ENCODE results near the gene CENPQ.

CENPQ gene

DNA sequence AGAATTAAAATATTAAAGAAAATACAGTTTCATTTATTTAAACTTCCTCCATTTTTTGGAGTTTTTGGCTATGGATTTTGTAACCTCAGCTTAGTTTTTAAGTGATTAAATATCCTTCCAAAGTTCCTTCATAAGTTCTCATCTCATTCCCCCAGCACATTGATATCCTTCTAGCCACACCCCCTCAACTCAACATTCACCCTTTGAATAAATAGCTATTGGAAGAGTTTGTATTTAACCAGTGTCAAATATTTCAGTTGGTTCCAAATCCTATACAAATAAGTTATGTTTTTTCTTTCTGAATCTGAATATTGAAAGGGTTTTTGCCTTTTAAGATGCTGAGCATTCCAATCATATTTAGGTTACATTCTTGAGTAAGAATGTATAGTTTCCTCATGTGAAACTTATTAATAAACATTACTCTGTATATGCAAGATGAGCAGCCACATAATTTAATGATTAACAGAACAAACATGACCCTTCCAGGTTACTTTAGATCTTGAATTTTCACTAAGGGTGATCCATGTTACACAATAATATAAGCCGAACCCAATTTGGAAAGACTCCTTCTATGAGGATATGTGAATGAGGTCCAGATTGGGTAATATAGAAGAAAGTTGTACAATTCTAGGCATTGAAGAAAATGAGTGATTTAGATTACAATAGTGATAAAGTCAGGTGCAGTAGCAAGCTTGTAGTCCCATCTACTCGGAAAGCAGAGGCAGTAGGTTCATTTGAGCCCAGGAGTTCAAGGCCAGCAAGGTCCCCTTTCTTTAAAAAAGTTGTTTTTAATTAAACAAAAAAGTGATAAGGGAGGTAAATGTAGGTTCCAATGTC is 50.2 kb downstream of the CENPQ start:
- Histone ChIP-seq H3K36me3 (ENCODE audit: control insufficient read depth, insufficient read depth, low read length) (no peaks in the 10 kb centered on the region), H3K4me1 (ENCODE audit: control insufficient read depth, insufficient read depth, low read length) (no peaks in the 10 kb centered on the region), H3K27ac (ENCODE audit: low read depth, low read length) (no peak overlapping the region), H3K9ac (ENCODE audit: low read length) (no peak overlapping the region), H3K4me3 (ENCODE audit: low read length) (no peak overlapping the region), H3K27me3 (ENCODE audit: control insufficient read depth, insufficient read depth, low read length) (no peaks in the 10 kb centered on the region)

DNA sequence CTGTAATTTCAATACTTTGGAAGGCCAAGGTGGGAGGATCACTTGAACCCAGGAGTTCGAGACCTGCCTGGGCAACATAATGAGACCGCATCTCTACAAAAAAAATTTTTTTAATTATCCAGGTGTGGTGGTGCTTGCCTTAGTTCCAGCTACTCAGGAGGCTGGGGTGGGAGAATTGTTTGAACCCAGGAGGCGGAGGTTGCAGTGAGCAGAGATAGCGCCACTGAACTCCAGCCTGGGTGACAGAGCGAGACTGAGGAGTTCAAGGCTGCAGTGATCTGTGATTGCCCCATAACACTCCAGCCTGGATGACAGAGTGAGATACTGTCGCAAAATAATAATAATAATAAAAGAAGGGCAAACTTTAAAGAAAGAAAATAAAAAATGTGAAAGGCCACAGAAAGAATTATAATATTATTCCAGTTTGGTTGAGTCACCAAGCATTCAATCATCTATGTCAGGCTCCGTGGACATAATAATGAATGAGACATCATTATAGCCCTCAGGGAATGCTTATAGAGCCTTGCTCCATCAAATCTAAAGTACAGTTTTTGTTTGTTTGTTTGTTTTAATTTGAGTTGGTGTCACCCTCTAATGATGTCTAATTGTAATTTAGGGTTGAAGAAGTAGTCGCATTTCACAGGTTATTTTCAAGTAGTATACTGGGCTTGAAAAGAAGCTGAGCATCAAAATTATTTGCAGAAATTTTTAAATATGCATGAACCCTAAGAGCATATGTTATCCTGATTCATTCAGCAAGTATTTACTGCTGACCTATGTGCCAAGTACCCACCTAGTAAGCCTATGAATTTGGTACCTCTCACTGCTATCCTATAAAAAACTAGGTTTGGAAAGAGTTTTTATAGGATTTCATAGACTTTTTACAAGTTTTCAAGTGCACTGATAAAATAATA is 51.7 kb downstream of the CENPQ start:
- H3K27ac ChIP-seq (ENCODE audit: low read depth, low read length): no peak overlapping the region
- no peak overlapping the region for H3K9ac ChIP-seq (ENCODE audit: low read length)
- no peaks in the 10 kb centered on the region for H3K36me3 ChIP-seq (ENCODE audit: control insufficient read depth, insufficient read depth, low read length)
- no peak overlapping the region for H3K4me3 ChIP-seq (ENCODE audit: low read length)
- no peaks in the 10 kb centered on the region for H3K4me1 ChIP-seq (ENCODE audit: control insufficient read depth, insufficient read depth, low read length)
- H3K27me3 ChIP-seq (ENCODE audit: control insufficient read depth, insufficient read depth, low read length): no peaks in the 10 kb centered on the region

- Histone ChIP-seq H3K27ac (ENCODE audit: low read depth, low read length) (no peak overlapping the region), H3K4me1 (ENCODE audit: control insufficient read depth, insufficient read depth, low read length) (no peaks in the 10 kb centered on the region), H3K36me3 (ENCODE audit: control insufficient read depth, insufficient read depth, low read length) (no peaks in the 10 kb centered on the region), H3K9ac (ENCODE audit: low read length) (no peak overlapping the region), H3K27me3 (ENCODE audit: control insufficient read depth, insufficient read depth, low read length) (no peaks in the 10 kb centered on the region), H3K4me3 (ENCODE audit: low read length) (no peak overlapping the region)
Observed at GRCh38 chr6:49515485-49516146, 52.4 kb downstream of the CENPQ start.

- Histone ChIP-seq H3K27me3 (ENCODE audit: control insufficient read depth, insufficient read depth, low read length) (no peaks in the 10 kb centered on the region), H3K4me3 (ENCODE audit: low read length) (no peak overlapping the region)
Observed at GRCh38 chr6:49516147-49516505, 53.0 kb downstream of the CENPQ start.

GRCh38 chr6:49517919-49518318 is 54.7 kb downstream of the CENPQ start:
- H3K4me3 ChIP-seq (ENCODE audit: low read length): no peak overlapping the region
- no peak overlapping the region for H3K9ac ChIP-seq (ENCODE audit: low read length)
- no peaks in the 10 kb centered on the region for H3K27me3 ChIP-seq (ENCODE audit: control insufficient read depth, insufficient read depth, low read length)
- no peaks in the 10 kb centered on the region for H3K4me1 ChIP-seq (ENCODE audit: control insufficient read depth, insufficient read depth, low read length)
- H3K27ac ChIP-seq (ENCODE audit: low read depth, low read length): no peak overlapping the region
- no peaks in the 10 kb centered on the region for H3K36me3 ChIP-seq (ENCODE audit: control insufficient read depth, insufficient read depth, low read length)

More at GRCh38 chr6:49516147-49516505, 53.0 kb downstream of the CENPQ start:
- no peak overlapping the region for H3K9ac ChIP-seq (ENCODE audit: low read length)
- H3K27ac ChIP-seq (ENCODE audit: low read depth, low read length): no peak overlapping the region
- no peaks in the 10 kb centered on the region for H3K36me3 ChIP-seq (ENCODE audit: control insufficient read depth, insufficient read depth, low read length)
- H3K4me1 ChIP-seq (ENCODE audit: control insufficient read depth, insufficient read depth, low read length): no peaks in the 10 kb centered on the region

DNA sequence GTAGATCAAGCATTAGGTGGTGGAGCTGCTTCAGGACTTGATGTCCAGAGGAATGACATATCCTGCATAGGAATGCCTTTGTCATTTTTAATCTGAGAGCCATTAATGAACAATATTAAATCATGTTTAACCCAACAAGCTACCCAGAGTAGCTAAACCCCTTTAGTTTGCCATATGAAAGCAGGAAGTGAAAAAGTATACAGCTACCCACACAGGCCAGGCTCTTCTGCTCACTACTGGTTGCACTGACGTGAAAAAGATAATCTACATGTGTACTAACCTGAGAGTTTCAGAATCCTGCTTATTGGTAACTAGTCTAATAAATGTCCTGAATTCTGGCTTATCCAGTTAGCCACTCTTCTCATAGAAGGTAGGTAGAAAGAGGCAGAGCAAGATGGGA is 56.5 kb downstream of the CENPQ start:
- H3K36me3 ChIP-seq (ENCODE audit: control insufficient read depth, insufficient read depth, low read length): no peaks in the 10 kb centered on the region
- H3K27ac ChIP-seq (ENCODE audit: low read depth, low read length): no peak overlapping the region
- H3K27me3 ChIP-seq (ENCODE audit: control insufficient read depth, insufficient read depth, low read length): no peaks in the 10 kb centered on the region

DNA sequence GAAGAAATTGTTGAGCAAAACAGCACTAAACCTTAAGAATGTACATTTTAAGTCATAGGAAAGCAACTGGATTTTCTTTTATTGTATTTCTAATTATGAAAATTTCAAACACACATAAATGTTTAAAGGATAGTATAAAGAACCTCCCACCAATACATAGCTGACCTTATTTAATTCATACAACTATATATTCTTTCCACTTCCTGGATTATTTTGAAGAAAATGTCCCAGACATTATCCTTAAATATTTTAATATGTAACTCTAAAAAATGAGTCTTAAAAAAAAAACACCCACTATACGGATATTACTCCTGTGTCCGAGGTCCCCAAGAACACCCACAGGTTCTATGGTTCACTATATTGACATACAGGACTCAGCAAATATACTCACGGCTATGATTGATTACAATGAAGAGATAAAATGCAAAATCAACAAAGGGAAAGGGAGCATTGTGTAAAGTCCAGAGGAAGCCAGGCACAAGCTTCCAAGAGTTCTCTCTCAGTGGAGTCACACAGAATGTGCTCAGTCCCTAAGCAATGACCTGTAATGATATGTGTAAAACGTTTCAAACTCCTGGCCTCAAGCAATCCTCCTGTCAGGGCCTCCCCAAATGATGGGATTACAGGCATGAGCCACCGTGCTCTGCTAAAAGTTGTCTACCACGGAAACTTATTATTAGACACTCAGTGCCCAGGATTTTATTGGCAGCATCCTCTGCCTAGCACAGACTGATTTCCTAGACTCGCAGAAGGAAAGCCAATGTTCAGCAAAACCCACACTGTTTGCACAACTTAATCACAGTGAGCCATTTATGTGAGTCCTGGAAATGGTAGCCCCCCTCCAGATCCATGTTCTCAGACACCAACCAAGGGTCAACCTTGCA is 59.8 kb downstream of the CENPQ start:
- no peaks in the 10 kb centered on the region for H3K27me3 ChIP-seq (ENCODE audit: control insufficient read depth, insufficient read depth, low read length)
- H3K4me3 ChIP-seq (ENCODE audit: low read length): no peak overlapping the region
- no peak overlapping the region for H3K9ac ChIP-seq (ENCODE audit: low read length)
- no peak overlapping the region for H3K27ac ChIP-seq (ENCODE audit: low read depth, low read length)
- no peaks in the 10 kb centered on the region for H3K4me1 ChIP-seq (ENCODE audit: control insufficient read depth, insufficient read depth, low read length)
- no peaks in the 10 kb centered on the region for H3K36me3 ChIP-seq (ENCODE audit: control insufficient read depth, insufficient read depth, low read length)

More for the DNA sequence above, 56.5 kb downstream of the CENPQ start:
- Histone ChIP-seq H3K9ac (ENCODE audit: low read length) (no peak overlapping the region), H3K4me1 (ENCODE audit: control insufficient read depth, insufficient read depth, low read length) (no peaks in the 10 kb centered on the region), H3K4me3 (ENCODE audit: low read length) (no peak overlapping the region)

GRCh38 chr6:49523901-49524300 is 60.7 kb downstream of the CENPQ start:
- no peaks in the 10 kb centered on the region for H3K36me3 ChIP-seq (ENCODE audit: control insufficient read depth, insufficient read depth, low read length)
- no peaks in the 10 kb centered on the region for H3K4me1 ChIP-seq (ENCODE audit: control insufficient read depth, insufficient read depth, low read length)
- H3K9ac ChIP-seq (ENCODE audit: low read length): no peak overlapping the region
- no peak overlapping the region for H3K4me3 ChIP-seq (ENCODE audit: low read length)
- H3K27ac ChIP-seq (ENCODE audit: low read depth, low read length): no peak overlapping the region
- H3K27me3 ChIP-seq (ENCODE audit: control insufficient read depth, insufficient read depth, low read length): no peaks in the 10 kb centered on the region

DNA sequence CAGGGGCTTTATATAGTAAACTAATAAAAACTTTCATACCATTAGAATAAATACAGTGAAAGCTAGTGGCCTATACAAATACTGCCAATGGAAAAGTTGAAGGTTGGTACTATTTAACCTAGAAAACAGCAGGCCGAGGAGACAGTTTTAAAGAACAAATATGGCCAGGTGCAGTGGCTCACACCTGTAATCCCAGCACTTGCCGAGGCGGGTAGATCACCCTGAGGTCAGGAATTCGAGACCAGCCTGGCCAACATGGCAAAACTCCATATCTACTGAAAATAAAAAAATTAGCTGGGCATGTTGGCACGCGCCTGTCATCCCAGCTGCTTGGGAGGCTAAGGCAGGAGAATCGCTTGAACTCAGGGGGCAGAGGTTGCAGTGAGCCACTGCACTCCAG is 61.4 kb downstream of the CENPQ start:
- Histone ChIP-seq H3K4me1 (ENCODE audit: control insufficient read depth, insufficient read depth, low read length) (no peaks in the 10 kb centered on the region), H3K9ac (ENCODE audit: low read length) (no peak overlapping the region), H3K36me3 (ENCODE audit: control insufficient read depth, insufficient read depth, low read length) (no peaks in the 10 kb centered on the region), H3K4me3 (ENCODE audit: low read length) (no peak overlapping the region), H3K27me3 (ENCODE audit: control insufficient read depth, insufficient read depth, low read length) (no peaks in the 10 kb centered on the region), H3K27ac (ENCODE audit: low read depth, low read length) (no peak overlapping the region)

DNA sequence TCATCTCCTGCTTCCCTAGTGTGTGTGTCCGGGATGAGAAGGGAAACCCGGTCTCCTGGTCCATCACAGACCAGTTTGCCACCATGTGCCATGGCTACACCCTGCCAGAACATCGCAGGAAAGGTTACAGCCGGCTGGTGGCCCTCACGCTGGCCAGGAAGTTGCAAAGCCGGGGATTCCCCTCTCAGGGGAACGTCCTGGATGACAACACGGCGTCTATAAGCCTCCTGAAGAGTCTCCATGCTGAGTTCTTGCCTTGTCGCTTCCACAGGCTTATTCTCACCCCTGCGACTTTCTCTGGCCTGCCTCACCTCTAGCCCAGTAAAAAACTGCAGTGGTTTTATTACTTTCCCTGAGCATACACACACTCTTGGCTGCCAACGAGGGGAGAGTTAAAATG is 63.4 kb downstream of the CENPQ start:
- no peak overlapping the region for H3K9ac ChIP-seq (ENCODE audit: low read length)
- H3K27ac ChIP-seq (ENCODE audit: low read depth, low read length): no peak overlapping the region
- no peaks in the 10 kb centered on the region for H3K27me3 ChIP-seq (ENCODE audit: control insufficient read depth, insufficient read depth, low read length)
- H3K4me1 ChIP-seq (ENCODE audit: control insufficient read depth, insufficient read depth, low read length): no peaks in the 10 kb centered on the region
- no peak overlapping the region for H3K4me3 ChIP-seq (ENCODE audit: low read length)
- no peaks in the 10 kb centered on the region for H3K36me3 ChIP-seq (ENCODE audit: control insufficient read depth, insufficient read depth, low read length)

DNA sequence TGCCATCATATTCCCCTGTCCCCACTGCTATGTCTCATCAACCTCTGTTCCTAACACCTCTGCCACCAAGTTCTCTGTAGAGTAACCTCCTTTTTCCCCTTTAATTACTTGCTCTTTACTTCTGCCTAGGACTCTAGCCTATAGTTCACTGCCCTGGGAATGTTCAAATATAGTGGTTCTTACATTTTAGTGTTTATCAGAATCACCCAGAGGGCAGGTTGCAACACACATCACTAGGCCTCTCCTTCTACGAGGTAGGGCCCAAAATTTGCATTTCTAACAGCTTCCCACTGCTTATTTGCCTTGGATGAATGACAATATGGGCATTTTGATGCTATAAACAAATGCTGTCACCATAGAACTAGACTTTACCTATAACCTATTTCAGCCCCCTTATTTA is 64.2 kb downstream of the CENPQ start:
- H3K27me3 ChIP-seq (ENCODE audit: control insufficient read depth, insufficient read depth, low read length): no peaks in the 10 kb centered on the region
- no peak overlapping the region for H3K4me3 ChIP-seq (ENCODE audit: low read length)
- no peaks in the 10 kb centered on the region for H3K36me3 ChIP-seq (ENCODE audit: control insufficient read depth, insufficient read depth, low read length)
- H3K4me1 ChIP-seq (ENCODE audit: control insufficient read depth, insufficient read depth, low read length): no peaks in the 10 kb centered on the region
- H3K9ac ChIP-seq (ENCODE audit: low read length): no peak overlapping the region
- H3K27ac ChIP-seq (ENCODE audit: low read depth, low read length): no peak overlapping the region
